Measurements from ENCODE around the gene NCKAP5. TPM values are rescaled to one million over a fixed set of nuclear protein-coding genes. Genes with fewer than 3 reads are reported as not detected.

Gene NCKAP5
- total RNA-seq, 1 donor from 2014 or later = 2.8 TPM

DNA sequence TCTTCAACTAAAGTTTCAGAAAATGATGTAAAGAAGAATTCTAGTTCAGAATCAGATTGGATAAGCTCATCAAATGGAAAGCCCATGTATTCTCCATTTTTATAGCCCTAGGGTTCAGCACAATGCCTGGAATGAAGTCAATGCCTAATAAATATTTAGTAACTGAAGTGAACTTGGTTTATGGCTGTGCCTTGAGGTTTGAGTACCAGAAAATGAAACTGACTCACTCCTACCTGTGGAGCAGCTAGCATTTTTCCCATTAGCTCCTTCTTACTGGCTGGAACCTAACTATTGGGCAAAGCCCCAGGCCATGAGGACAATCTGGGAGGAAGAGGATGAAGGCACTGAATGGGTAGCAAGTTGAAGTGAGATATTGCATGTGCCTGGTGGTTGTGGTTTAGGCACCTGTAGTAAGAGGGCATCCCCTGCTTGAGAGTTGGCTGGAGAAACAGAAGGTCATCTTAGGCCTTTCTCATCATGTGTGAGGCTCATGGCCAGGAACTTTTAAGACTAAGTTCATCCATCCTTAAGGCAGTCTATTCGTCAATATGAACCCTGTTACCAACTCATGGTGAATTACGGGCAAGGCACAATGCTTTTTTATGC lies 813.3 kb downstream of the NCKAP5 start:
- ATAC-seq (no peak), DNase-seq (no peak)
- intact Hi-C loops (cut with micrococcal nuclease) = no loop called here

DNA sequence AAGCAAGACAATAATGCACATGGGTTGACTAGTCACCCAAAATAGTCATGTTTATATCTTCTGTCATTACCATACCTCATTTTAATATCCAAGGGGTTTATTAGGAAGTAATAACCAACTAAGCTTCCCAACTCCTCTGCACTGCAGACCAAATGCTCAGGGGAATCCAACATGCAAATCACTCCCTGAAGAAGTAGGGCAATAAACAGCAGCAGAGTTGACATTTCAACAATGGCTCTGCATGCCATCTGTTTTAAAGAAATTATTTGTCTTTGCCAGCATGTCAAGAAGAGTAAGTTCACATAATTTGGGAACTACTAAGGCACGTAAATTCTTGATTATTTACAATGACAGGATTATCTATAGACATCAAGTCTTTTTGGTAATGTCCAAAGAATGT lies 813.9 kb downstream of the NCKAP5 start:
- intact Hi-C loops (cut with micrococcal nuclease) = no loop called here
- no peak for ATAC-seq
- DNase-seq = no peak

DNA sequence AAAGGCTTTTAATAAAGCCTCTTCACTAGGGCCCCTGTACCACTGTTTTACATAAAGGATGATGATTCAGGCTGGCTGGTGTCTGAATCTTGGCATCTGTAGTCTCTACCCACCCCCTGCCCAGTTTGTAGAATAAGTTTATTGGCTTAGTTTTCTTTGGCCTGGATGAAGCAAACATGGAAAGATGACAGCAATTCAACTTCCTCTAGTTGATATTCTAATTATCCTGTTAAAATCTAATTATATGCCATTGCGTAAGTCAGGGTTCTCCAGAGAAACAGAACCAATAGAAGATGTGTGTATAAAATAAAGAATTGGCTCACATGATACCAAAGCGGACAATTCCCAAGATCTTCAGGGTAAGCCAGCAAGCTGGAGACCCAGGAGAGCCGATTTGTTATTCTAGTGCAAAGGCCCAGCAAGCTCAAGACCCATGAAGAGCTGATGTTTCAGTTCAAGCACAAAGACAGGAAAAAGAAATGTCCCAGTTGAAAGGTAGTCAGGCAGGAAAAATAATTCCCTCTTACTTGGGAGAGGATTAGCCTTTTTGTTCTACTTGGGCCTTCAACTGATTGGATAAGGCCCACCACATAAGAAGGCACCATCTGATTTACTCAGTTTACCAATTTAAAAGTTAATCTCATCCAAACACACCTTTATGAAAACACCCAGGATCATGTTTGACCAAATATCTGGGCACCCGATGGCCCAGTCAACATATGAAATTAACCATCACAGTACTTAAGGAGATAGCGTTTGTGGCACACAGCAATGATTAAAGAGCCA lies 815.6 kb downstream of the NCKAP5 start:
- DNase-seq (no peak), ATAC-seq (no peak)
- intact Hi-C loops (cut with micrococcal nuclease) = no loop called here

DNA sequence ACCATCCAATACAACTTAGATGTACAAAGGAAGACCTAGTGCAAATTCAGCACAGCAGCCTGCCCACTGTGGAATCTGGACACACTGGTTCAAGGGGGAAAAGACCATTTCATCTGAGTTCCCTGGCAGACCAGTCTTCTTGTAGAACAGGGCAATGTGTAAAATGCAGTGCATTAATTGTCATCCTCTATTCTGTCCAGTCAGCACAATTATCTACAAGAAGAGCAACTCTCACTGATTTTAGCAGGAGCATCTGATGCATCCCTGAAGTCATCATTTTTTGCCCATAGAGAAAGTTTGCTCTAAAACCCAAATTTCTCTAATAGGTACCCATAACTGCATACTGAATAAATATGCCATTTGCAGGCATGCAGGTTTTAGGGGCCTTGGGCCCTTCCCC lies 816.4 kb downstream of the NCKAP5 start:
- ATAC-seq (no peak), DNase-seq (no peak)
- intact Hi-C loops (cut with micrococcal nuclease) = no loop called here

DNA sequence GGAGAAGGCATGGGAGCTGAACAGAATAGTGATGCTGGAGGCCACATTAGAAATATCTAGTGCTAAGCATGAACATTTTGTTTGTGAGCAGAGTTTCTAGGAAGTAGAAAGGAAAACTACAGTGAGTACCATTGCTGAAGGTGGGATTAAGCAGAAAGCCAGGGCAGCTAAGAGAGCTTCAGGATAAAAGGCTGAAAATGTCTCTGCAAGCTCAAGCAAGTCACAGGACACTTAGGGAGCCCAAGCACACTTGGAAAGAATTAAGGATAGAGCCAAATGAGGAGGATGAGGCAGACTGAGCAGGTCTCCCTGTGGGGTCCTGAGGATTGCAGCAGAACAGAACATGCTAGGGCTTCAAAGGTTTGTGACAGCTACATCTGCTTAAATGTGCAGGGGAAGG lies 817.7 kb downstream of the NCKAP5 start:
- ATAC-seq (no peak), DNase-seq (no peak)
- intact Hi-C loops (cut with micrococcal nuclease) = no loop called here

DNA sequence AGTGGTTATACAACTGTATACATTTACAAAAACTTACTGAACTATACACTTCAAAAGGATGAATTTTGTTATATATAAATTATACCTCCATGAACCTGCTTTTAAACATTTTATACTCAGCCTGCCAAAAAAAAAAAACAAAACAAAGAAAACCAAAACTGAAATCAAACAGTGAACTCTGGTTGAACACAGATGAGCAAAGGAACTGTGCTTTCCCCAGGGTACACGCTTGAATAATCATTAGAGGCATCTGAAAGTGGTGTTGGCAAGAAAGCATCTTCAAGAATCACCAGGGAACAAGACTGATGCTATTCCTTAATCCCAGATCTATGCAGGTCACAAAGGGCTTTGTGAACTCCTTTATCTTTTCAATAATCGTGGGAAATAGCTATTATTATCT lies 821.2 kb downstream of the NCKAP5 start:
- DNase-seq (no peak), ATAC-seq (no peak)
- intact Hi-C loops (cut with micrococcal nuclease) = no loop called here

DNA sequence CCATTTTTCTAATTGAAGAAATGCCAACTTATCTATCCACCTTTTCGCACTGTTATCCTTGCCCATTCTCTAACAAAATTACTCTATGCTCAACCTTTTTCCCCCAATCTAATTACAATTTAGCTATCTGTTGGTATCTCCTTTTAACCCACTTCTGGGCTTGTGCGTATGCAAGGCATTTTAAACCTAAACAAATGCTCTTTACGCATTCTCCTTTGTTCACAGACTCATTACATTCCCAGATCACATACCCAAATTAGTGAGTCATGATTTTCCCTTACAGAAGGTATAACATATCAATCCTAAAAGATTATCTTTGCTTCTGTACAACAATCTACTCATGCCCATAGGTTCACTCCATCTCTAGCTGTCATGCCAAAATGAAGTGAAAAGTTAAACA lies 826.5 kb downstream of the NCKAP5 start:
- ATAC-seq = no peak
- DNase-seq = no peak
- intact Hi-C loops (cut with micrococcal nuclease) = no loop called here

DNA sequence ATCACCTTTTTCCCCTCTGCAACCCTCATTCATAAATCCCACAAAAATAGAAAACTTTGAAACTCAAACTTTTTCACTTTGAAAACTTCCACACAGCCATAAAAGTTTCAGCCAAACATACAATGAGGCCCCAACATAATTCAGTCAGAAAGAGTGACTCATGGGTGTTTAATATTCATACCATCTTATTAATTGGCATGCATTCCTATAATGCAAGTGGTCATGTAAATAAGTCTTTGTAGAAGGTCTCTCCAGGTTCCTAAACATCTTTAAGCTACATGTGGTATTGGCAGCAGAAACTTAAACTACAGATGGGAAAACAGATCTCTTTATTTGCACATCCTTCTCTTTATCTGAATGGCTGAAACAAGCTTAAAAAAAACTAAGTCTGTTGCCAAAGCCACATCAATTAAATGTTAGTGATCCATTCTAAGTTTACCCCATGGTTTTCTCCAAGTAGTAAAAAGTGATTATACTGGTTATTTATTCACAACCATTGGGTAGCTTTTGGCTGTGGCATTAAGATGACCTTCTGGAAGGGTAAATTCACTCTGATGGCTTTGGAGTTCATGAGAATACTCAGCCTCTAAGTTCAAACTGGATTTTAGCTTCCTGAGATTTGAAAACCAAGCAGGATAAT lies 828.1 kb downstream of the NCKAP5 start:
- DNase-seq (no peak), ATAC-seq (no peak)
- intact Hi-C loops (cut with micrococcal nuclease) = no loop called here

DNA sequence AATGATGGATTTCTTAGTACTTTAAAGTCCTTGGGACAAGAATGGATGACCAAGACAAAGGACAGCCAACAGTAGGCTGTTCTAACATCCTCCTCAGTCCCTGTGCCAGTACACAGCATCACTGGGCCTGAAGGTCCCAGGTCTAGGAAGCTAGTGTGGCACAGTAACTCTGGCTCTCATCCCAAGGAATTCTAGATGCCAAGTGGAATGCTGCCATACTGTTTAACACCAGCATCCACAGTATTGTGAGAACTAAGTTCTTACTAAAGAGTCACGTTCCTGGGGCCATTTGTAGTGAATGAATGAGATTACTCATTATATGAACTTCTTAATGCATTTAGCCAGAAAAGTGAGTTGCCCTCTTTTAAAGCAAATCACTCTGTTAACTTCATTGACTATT lies 830.0 kb downstream of the NCKAP5 start:
- ATAC-seq (no peak), DNase-seq (no peak)

DNA sequence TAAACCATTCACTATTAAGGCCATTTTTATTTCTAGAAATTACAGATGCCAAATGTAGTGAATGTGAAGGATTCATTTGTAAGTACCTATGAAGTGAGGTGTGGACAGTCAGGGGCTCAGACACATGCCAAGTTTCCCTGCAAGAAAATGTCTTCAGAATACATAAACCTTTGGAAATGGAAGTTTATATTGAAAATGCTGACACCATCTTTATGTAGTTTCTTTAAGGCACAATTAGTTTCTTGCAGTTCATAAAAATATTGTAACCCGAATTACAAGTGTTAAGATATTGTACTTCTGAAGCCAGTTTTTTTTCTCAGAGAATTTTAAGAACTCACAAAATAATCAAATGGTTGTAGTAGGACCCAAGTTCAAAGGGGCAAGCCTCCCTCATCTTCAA lies 832.2 kb downstream of the NCKAP5 start:
- intact Hi-C loops (cut with micrococcal nuclease) = no loop called here
- ATAC-seq (no peak), DNase-seq (no peak)

More for the DNA sequence above, 830.0 kb downstream of the NCKAP5 start:
- intact Hi-C loops (cut with micrococcal nuclease) = no loop called here

DNA sequence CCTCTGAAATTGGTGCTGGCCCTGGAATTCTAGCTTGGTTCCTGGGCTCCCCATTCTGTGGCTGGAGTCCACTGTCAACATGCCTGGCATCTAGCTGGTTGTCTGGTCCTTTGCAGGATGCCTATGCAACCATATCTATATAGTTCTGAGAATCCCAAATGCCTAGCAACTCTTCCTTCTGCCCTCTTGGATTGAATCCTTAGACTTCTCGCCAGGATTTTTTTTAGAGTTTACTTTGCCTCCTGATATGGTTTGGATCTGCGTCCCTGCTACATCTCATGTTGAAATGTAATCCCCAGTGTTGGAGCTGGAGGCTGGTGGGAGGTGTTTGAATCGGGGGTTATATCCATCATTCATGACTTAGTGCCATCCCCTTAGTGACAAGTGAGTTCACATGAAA lies 833.3 kb downstream of the NCKAP5 start:
- ATAC-seq = no peak
- DNase-seq = no peak
- intact Hi-C loops (cut with micrococcal nuclease) = no loop called here

DNA sequence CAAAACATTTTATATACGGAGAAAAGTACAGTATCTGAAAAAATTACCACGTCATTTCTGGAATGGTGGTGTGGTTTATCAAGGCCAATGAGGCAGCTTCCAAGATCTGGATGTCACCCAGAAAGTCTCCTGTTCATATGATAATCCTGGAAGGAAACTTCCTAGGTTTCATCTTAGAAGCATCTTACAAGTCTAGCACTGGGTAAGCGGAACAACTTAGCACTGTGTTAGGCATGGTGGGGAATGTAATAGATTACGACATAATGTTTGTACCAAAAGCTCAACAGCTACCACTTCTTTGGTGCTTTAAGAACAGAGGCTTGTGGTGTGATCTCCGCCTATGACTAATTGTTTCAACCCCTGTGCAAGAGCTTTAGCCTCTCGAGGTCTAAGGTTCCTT lies 835.2 kb downstream of the NCKAP5 start:
- intact Hi-C loops (cut with micrococcal nuclease) = no loop called here
- ATAC-seq = no peak
- no peak for DNase-seq

DNA sequence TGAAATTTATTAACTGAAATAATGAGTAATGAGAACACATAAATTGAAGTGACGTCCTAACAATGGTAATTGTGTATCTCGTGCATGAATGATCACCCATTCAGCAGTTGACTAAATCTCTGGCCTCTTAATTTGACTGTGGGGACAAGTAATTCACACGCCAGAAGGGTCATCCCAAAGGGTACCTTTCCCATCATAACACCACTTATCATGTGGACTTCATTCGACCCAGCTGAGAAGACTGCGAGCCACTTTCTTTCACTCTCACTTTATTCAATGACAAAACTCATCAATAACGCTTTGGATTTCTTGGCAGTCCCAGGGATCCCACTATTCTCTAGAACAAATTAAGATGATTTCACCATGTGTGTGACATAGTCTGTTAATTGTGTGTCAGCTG lies 835.6 kb downstream of the NCKAP5 start:
- ATAC-seq (no peak), DNase-seq (no peak)
- intact Hi-C loops (cut with micrococcal nuclease) = no loop called here

DNA sequence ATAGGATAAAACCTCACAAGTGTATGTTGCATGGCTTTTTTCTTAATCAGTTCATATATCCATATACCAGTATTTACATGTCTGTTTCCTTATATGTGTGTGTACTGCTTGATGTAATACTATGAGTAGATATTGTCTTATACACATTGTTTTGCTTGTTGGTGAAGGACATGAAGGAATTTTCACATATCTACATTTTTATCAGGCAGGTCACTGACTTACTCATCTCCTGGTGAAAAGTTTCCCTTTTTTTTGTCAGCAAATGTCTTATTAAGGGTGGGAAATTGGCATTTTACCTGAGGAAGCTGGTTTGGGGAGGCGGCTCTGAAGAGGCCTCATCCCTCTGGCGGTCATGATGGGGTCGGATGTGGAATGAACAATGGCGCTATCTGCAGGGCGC lies 836.8 kb downstream of the NCKAP5 start:
- ATAC-seq (no peak), DNase-seq (no peak)
- intact Hi-C loops (cut with micrococcal nuclease) = no loop called here

DNA sequence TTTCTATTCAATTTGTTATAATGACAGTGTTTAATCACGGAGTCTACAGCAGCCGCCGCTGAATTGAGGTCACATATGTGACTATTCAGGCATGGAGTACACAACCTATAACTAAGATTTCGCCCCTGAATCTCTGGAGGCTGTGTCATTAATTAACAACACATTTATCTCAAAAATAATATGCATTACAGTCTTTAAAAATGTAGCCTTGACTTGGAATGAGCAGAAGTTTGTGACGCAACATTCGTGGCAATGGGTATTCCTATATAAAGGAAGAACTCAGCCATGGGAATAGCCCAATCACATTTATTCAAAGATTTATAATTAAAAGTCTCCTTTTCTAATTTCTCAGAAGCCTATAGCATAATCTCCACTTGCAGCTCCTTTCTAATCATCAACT lies 837.7 kb downstream of the NCKAP5 start:
- intact Hi-C loops (cut with micrococcal nuclease) = no loop called here
- DNase-seq (no peak), ATAC-seq (no peak)

DNA sequence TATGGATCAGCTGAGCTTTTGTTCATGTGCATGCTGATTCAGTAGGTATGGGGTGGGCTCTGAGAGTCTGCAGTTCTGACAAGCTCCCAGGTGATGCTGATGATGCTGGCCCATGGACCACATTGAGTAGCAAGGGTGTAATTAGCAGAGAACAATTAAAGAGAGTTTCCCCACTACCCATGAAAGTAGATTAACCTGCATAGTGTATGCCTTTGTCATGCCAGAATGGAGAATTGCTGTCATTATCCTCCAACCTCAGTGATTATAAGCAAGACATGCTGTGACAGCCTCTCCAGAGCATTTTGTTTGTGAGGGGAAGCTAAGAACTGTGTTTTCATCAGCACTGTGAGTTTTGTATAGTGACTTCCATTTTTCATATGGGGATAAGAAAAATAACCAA lies 838.7 kb downstream of the NCKAP5 start:
- ATAC-seq = no peak
- intact Hi-C loops (cut with micrococcal nuclease) = no loop called here
- no peak for DNase-seq

DNA sequence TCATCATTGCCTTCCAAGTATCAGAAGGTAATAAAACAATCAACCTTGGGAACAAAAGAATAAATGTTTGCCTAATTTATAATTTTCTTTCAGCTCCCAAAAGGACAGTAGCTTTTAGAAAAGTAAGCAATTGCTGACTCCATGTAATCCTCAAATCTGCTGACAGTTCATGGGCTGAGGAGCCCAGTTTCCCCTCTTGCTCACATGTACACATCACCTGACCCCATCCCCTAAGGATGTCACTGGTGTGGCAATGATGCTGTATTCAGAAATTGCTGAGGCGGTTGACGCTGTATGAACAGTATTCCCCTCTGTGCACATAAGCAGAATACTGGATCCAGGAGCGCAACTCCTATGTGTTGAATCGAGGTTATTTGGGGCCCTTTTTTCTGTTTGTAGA lies 842.1 kb downstream of the NCKAP5 start:
- ATAC-seq (no peak), DNase-seq (no peak)
- intact Hi-C loops (cut with micrococcal nuclease) = no loop called here

DNA sequence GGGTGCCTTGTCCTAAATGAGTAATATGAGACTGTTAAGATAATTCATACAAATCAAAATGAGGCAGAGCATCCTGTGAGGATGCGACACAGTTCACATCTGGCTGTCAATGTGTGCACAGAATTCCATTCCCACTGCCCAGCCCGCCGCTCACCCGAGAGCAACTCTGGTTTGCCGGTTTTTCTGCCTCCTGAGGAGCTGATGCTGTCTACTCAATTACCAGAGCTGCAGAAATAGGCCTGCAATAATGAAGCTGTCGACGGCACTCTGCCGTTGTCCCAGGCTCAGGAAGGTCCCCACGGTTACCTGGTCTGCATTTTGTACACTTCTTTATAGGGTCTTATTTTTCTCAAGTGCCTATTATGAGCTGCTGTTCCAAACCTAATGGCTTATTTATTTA lies 842.5 kb downstream of the NCKAP5 start:
- DNase-seq (no peak), ATAC-seq (no peak)
- intact Hi-C loops (cut with micrococcal nuclease) = no loop called here

DNA sequence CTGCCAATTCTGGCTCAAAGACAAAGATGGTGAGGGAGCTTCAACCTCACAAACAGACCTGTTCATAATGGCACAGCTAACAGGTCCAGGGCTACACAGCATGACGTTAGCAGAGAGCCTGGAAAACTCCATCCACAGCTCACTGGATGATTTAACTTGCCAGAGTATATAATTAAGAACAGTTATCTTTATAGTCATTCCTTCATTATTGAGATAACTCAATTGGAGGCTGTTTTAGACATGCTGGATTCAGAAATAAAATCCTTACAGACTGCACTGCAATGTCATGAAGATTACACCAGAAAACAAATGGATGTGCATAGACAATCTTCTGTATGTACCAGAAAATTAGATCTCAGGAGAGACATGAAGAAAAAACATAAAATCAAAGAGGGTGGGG lies 843.1 kb downstream of the NCKAP5 start:
- ATAC-seq = no peak
- intact Hi-C loops (cut with micrococcal nuclease) = no loop called here
- DNase-seq = no peak

DNA sequence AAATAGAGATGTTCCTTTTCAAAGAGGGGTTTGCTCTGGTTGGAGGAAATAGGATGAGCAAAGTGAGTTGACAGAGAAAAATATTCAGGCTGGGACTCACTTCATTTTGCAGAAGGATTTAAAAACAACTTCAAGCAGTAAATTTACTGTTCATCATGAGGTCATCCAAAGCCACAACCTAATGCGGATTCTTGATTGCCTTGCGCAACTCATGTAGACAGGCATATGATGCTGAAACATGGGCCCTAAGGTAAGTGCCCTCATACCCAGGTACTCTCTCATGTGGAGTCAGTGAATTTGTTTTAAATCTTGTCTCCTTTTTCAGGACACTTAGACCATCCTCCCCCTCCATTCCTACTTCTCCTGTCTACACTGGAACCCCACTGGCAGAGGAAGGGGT lies 846.3 kb downstream of the NCKAP5 start:
- intact Hi-C loops (cut with micrococcal nuclease) = no loop called here
- no peak for DNase-seq
- ATAC-seq = no peak

DNA sequence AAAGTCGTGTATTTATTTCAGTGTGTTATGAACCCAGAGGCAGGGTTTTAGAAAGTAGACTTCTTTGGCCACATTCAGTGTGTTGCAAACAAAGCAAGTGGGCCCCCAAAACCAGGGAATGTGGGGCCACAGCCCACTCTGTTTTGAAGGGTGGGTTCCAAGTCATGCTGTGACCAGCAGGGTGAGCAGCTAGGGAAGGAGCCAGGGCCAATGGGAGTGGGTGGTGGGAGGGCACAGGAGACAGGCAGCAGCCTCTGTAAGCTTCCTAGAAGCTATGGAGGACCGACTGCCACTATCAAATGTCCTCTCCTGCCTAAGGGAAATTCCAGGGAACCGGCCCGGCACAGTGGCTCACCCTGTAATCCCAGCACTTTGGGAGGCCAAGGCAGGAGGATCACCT lies 847.9 kb downstream of the NCKAP5 start:
- DNase-seq = no peak
- intact Hi-C loops (cut with micrococcal nuclease) = no loop called here

More for the DNA sequence above, 847.9 kb downstream of the NCKAP5 start:
- no peak for ATAC-seq
